Loucy (cell line): ENCODE measurements around the gene FAM50A.

ENCODE experiments used
- CTCF ChIP-seq: fragments of 200-600 bp; sonication (generic); conservative IDR thresholded peaks from 2 replicates; pipeline ENCODE4 v1.5.1; 2014; ENCODE audit warnings: mild to moderate bottlenecking, antibody characterized with exemption, low read length
- EZH2phosphoT487 ChIP-seq: fragments of 200-600 bp; IDR thresholded peaks from 2 replicates; pipeline ENCODE4 v1.6.1; 2018; ENCODE audit warnings: antibody characterized with exemption, mild to moderate bottlenecking, moderate library complexity, borderline replicate concordance

DNA sequence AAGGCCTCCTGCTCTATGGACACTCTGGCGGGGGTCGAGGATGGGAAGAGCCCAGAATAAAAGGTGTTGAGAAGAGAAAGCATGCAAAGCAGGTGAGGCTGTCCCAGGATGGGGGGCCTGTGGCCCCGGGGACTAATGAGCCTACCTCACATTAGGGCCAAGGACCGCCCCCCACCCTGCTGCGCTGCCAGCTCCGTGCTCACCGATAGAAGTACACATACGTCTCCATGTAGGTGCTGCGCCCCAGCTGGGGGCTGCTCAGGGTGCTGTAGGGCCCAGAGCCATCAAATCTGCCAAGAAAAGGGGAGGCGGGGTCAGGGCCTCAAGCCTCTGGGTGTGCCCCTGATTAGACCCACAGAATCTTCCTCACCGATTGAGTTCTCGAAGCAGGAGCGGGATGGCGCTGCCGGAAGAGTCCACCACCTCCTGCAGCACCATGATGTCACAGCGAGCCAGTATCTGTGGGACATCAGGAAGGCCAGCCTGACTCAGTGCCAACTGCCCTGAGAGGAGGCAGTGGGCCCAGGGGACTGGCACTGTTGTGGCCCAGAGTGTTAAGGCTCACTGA is 39.2 kb upstream of the FAM50A start:
- no peak for TF ChIP-seq CTCF
- no peak for TF ChIP-seq EZH2phosphoT487
